SH-SY5Y (cell line): ENCODE measurements around the gene FBXL5.

Experiments
- GATA2 ChIP-seq: IDR thresholded peaks from 2 replicates; pipeline ENCODE4 v1.6.1; 2011; ENCODE audit warnings: mild to moderate bottlenecking, low read depth, low read length
- GATA3 ChIP-seq: IDR thresholded peaks from 2 replicates; pipeline ENCODE4 v1.6.1; 2011; ENCODE audit warnings: low read depth, mild to moderate bottlenecking, low read length, moderate library complexity

DNA sequence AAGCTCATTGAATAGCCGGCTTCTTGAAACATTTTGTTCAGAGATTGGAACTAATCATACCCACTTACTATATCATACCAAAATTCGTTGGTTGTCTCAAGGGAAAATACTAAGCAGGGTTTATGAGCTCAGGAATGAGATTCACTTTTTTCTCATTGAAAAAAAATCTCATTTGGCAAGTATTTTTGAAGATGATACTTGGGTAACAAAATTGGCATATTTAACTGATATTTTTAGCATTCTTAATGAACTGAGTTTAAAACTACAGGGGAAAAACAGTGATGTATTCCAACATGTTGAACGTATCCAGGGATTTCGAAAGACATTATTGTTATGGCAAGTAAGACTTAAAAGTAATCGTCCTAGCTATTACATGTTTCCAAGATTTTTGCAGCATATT is 32.9 kb upstream of the FBXL5 start:
- TF ChIP-seq GATA3 (no peak), GATA2 (no peak)
